HG02973 (cell line): ENCODE data around the gene QARS1.

Experiments used
- ATAC-seq: cut with Tn5 transposase; IDR thresholded peaks from one replicate; pipeline ENCODE4 v1.9.1; 2021; ENCODE audit warnings: moderate library complexity; ENCODE audit not compliant: unreplicated experiment

The QARS1 gene

DNA sequence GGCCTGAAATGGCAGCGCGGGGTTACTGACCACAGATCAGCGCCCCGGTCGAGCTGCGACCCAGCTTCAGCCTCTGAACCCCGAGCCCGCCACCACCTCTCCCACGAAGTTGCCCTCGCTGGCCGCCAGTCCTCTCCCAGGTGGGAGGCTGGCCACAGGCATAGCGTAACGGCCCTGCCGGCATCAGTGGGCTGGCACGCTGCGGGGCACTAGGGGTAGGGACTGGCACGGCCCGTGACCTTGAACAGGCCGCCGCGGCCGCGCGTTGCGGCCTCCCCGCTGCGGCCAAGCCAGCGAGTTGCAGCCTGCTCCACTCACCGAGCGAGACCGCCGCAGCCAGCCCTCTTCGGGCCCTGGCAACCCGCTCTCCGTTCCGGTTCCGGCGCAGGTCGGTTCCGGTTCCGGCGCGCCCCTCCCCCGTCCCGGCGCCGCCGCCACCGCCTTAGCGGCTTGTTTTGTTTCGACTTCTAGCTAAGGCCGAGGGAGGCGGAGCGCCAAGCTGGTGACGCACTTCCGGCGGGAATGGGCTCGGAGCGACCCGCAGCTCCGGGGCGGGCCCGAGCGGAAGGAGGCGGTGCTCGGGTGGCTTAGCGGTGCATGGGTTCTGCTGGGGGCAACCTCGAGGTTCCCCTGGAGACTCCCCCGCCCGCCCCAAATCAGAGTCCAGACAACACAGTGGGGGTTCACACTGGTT lies 16.0 kb upstream of the QARS1 start, which contains the start of gene USP19:
TSS of gene USP19 (minus strand) at position 386 of the 694 bp plus-strand sequence. CDS start 1,678 bp downstream, outside the sequence.
- ATAC-seq, result peak; percentile 82

DNA sequence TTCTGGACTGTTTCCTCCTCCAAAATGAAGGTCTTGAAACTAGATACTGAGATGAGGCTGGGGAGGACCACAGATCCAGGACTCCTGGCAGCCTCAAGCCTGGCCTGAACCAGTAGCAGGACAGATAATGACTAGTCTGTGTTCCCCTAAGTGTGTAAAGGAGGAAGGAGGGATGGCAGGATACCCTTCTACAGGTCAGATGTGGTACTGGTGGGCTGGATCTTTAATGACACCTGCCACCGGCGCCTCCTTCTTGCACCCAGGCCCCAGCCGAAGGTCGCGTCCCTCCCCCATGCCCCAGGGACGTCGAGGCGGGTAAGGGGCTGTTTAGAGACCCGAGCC lies 15.5 kb upstream of the QARS1 start:
- no peak for ATAC-seq

DNA sequence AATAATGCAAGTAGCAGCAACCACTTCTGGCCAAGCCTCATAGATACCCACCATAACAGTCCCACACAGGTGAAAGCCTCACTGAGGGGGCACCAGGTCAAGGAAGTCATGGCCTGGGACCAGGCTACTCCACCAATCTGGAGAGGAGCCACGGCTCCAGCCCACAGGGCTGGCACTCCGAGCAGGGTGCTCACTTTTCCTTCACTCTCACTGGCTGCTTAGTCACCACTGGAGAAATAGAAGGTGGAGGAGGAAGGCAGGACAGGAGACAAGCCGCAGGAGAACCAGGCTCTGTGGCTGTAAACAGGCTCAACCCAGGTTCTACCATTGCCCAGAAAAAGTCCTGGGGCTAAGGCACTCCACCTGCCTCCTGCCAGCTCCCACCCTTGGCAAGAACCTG lies 14.9 kb upstream of the QARS1 start:
- no peak for ATAC-seq

DNA sequence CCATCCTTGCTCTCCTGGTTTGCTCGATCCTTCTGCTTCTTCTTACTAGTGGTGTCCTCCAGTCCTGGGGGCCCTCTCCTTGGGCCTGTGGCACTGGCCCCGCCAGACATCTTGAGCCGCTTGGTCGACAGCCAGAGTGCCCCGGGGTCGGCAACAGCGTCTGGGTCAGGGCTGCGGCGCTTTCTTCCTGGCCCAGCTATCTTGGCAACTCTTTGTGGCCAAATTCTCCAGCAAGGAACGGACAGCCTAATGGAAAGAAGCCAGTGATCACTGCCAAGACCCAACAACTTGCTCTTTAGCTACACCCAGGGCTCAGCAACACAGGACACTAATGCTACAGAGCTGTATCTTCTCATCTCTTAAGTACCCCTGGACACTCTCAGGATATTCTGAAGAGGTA lies 14.5 kb upstream of the QARS1 start:
- no peak for ATAC-seq

DNA sequence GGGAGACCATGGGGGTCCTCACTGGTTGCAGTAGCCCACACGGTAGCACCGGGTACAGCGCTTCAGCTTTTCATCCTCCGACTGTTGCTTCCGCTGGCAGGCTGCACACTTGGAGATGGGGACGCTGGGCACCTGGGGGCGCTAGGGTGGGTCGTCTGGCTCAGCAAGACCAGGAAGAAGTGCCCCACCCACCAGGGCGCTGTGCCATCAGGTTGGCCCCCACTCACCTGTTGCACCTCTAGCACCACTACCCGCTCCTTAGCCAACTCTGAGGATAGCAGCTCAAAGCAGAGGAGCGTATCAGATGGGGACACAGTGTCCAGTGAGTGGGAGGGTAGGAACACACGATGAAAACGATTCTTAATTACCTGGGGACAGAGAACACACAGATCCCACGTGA lies 7.7 kb upstream of the QARS1 start:
- no peak for ATAC-seq

DNA sequence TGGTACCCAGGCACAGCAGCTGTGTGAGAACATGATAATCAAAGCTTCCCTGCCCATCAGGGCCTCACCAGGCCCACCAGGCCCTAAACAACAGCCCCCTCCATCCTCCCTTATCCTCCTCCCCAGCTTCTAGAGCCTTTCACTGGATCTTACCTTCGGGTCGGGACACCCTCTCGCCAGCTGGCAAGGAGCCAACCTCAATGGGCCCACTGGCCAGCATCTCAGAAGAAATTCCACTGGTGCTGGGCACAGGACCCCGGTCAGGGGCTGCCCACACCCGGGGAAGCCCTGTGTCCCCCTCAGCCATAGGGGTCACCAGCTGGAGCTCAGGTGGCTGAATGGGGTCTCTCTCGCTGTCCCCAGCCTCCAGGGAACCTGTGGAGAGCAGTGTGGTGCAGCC lies 6.8 kb upstream of the QARS1 start:
- ATAC-seq, result no peak

DNA sequence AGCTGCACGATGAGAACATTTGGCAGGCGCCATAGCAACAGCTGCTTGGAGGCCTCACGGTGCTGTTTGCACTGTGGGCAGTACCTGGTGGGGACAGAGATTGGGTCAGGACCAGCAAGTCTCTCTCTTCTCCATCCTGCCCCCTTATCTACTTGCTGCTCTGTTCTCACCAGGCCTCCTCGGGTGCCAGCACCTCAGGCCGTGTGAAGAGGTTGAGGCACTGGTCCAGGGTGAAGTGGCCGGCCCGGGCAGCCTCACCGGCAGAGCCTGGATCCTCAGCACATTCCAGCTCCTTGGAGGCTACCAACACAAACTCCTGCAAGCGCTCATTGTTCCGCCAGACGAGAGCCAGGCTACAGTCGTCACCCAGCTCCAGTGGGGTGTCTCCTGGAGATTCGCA lies 6.2 kb upstream of the QARS1 start:
- no peak for ATAC-seq

DNA sequence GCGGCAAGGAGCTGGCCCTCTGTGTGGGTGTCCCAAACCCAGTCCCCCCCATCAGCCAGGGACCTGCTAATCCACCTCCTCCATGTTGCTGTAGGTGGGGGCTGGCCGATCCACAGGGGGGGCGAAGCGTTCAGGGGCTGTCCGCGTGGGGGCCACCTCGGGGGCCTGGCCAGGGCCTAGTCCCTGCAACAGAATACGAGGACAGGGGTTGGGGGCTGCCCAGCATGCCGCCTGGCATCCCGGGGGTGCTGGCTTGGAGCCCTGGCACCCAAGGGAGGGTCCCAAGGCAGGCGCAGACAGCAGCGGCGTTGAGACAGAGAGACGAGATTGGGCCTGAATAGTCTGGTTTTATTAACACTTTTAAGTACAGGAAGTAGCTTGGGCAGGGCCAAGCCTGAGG lies 3.8 kb upstream of the QARS1 start:
- ATAC-seq, result no peak

DNA sequence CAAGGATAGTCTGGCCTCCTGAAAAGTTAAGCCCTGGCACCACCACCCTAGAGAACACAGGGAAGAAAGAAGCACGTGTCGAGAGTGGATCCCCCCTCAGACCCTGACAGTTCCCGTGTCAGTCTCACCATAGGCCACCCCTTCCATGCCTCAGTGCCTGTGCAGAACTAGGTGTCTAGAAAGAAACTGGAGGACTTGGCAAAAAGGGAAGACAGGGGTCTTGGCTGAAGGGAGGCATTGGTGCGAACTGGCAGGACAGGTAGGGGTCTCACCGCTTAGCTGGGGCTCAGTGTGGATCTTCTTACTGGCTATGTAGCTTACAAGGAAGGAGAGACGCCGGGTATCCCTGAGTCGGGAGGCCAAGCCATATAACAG lies 518 bp downstream of the QARS1 start:
- ATAC-seq, result no peak

DNA sequence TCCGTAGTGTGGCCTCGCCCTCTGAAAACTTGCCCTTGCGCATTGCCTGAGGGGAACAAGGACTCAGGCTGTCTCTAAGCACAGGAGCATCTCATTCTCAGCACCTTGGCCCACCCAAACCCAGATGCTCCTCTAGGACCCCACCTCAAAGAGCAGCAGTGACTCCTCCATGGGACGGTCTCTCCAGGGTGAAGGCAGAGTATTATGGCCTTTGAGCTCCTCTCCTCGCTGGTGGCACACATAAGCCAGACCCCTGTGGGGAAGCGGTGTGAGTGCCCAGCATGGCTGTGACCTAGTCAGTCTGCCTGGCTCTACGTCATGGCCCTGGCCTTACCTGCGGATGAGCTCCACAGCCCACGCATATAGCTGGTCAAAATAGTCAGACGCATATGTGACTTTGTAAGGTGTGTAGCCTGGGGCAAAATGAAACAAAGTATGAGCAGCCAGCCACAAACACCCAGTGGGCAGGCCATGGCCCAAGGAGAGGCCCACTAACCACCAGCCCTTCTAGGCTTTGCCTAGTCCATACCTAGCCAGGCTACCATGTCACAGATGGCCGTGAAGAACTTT lies 4.4 kb downstream of the QARS1 start:
- no peak for ATAC-seq

DNA sequence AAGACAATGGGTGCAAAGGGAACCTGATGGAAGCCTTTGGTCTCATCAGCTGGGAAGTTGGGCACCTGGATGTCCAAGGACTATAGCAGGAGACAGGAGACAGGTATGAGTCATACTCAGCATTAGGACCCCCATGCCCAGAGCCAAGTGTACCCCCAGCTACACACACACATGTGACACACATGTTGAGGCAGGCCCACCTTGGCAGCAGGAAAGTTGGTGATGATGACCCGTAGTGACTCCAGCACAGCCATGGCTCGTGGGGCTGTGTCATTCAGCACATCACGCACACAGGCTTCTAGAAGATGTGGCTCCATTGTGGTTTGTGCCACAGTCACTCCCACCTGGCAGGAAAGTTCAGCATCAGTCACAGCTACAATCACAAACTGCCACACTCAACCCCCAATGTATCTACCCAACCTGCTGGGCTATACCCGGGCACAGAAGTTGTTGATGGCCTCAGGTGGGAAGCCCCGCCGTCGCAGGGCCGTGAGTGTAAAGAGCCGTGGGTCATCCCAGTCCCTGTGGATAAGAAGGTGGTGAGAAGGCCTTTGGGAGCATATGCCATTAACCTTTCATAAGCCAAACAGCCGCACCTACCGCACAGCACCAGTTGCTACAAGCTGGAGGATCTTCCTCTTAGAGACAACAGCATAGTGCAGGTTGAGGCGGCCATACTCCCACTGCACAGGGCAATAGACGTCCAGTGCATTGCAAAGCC lies 5.5 kb downstream of the QARS1 start:
- no peak for ATAC-seq

DNA sequence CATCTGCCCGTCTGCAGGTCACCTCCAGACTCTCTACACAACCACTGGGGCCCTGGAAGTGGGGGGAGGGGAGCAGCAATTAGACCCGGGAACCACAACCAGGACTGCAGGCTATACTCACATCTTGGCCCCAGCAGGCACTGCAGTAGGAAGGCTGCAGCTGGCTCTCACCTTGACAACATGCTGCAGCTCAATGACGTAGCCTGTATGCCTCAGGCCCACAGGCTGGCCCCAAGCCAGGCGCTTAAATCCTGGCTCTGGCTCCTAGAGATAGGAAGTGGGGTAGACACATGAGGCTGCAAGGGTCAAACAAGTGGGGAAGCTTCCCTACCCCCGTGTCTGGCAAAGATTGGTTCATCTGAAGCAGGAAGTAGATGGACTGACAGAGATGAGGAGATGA lies 6.1 kb downstream of the QARS1 start:
- no peak for ATAC-seq

DNA sequence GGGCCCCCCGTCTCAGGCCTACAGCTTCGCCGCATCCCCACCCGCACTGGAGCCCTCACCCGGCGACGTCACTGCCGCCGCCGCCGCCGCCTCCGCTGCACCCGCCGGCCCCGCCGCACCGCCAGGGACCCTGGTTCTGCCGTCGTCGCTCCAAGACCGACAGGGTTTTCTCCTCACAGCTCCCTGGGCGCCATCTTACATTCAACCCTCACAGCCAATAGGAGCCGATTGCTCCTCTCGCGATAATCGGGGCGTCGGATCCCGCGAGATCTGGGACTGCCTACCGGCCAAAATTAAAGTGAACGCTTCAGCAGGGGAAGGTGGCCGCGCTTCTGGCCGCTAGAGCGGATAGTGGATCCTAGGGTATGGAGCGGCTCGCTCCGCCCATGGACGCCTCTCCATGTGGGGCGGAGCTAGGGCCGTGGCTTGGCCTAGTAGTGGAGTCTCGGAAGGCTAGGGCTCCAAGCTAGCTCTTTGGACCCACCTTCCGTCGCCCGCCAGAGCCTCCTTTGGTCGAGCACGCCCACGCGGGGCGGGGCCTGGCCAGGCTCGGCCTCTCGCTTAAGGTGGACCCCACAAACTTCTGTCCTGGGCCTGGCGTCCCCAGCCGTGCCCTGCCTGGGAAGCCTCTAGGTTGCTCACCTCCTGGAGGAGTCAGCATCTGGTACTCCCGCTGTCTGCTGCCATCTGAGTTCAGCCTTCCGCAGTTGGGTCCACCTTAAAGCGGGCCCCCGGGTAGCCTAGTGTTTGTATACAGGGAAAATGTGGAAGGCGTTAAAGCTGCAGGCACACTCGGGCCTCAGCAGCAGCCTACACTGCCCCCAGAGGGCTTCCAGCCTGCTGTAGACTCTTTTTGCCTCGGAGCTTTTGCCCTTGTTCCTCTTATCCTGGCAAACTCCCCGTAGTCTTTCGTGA lies 10.4 kb downstream of the QARS1 start, which contains the start of gene QRICH1:
TSS of gene QRICH1 (minus strand) at position 219 of the 915 bp plus-strand sequence. CDS start 17,054 bp downstream, outside the sequence.
- peak; percentile 74 for ATAC-seq

DNA sequence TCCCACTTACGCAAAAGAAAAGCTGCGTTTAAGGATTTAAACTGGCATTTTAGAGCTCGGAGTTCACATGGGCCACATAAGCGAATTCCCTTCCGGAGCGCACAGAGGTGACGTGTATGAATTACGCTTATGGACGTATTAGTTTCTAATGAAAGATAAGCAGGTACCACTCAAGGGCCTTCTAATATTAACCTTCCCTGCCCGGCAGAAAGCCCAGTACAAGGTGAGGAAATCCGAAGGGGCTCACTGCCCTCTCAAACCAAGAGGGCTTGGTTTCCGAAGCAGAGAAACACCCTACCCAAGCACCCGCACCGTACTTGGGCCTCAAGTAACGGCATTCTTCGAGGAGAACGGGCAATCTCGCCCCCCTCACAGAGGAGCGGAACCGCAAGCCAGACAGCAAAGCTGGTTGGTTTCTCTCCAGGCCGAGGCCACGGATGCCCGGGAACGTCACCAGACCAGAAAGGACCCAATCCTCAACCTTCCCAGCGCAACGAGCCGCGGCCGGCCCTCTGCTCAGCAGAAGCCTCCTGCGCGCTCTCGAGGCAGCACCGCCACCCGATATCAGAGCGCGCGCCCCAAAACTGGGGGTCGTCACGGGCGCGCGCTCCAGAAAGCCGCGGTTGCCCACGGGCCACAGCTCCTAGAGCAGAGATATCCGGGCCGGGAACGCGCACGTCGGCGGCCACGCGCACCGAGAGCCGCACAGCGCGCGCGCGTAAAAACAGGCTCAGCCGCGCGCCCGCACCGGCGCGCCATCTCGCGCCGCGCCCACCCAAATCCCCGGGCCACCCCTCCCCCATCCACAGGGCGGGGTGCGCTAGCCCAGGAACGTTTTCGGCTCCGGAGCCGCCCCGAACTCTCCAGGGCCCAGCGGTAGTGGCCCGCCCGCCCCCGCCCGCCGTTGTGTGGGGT lies 11.4 kb downstream of the QARS1 start:
- peak; percentile 30 for ATAC-seq

DNA sequence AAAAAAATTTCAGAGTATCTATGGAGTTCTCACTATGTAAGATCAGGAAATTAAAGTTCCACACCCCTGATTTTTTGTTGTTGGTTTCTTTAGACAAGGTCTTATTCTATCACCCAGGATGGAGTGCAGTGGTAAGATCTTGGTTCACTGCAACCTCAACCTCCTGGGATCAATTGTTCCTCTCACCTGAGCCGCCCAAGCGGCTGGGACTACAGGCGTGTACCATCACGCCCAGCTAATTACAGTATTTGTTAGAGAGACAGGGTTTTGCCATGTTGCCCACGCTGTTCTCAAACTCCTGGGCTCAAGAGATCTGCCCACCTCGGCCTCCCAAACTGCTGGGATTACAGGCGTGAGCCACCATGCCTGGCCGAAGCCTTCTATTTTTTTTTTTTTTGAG lies 23.1 kb downstream of the QARS1 start:
- no peak for ATAC-seq

DNA sequence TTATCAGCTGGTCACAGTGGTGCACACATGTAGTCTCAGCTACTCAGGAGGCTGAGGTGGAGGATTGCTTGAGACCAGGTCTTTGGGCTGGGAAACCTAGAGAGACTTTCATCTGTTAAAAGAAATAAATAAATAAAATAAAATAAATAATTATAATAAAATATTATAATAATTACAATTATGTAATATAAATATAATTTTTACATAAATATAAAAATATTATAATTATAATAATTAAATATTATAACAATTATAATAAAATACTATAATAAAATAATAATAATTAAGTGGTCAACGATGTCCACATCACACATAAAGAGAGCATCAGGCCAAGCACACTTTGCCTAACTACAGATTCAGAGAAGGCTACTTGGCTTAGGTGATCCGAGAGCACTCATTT lies 25.3 kb downstream of the QARS1 start:
- no peak for ATAC-seq

DNA sequence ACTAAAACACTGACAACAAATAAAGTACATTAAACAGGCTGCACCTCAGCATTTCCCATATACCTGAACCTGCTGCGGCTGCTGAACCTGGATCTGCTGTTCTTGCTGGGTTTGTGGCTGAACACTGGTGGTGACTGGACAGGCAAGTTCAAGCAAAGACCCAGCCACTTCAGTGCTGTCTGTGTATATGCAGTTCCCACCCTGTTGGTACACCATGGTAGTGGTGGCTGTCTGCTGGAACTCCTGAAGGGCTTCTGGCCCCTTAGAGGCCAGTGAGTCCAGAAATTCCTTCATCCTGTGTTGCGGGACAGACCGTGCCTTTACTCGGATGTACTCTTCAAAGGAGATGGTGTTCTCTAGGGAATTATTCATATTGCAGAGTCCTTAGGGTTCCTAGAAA lies 27.9 kb downstream of the QARS1 start:
- no peak for ATAC-seq

DNA sequence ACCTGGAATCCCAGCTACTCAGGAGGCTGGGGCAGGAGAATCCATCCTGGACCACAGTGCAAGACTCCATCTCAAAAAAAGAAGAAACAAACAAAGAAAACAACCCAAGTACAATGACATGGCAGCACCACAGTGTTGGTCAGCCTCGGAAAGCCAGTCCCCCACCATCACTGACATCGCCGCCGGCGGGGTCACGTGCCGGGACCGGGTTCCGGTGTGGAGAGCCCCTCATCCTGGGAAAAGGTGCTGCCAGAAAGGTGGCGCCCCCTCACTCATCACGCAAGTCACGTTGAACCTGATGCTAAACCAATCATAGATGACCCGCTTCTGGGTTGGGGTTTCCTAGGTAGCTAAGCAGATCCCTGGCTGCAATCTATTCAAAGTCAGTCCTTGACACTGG lies 28.4 kb downstream of the QARS1 start:
- no peak for ATAC-seq

DNA sequence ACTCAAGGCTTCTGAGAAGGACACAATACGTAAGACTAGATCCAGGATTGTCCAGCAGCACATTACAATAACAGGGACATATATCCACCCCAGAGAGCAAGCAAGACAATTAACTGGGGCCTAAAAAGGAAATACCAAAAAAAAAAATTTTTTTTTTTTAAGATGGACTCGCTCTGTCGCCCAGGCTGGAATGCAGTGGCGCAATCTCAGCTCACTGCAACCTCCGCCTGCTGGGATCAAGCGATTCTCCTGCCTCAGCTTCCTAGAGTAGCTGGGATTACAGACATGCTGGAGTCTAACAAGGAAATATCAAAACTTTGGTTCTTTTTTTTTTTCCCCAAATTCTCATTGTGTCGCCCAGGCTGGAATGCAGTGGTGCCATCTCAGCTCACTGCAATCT lies 46.5 kb downstream of the QARS1 start:
- no peak for ATAC-seq

DNA sequence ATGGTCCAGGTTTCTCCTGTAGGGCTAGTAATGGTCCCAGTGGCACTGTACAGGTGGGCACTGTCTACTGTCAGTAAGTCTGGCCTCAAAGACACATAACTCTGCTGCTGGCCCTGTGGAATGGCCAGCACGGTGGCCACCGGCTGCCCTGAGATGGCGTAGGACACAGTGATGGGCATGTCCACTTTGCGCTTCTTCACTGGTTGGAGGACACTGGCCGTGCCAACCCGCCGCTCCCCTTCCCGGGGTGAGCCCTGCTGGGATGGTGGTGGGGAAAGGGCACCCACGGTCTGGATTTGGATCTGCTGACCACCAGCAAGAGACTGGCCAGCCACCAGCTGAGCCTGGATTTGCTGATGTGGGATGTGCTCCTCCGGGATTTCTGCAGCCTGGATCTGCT lies 47.3 kb downstream of the QARS1 start:
- no peak for ATAC-seq
